Muscle layer of duodenum (tissue), 2 donors: ENCODE results near the gene TEKT2.

Experiments used
- H3K27ac ChIP-seq: one replicate; pipeline ENCODE4 v1.7.0; 2013; ENCODE audit warnings: mild to moderate bottlenecking, low read length
- H3K27me3 ChIP-seq: one replicate; pipeline ENCODE4 v1.7.0; 2013; ENCODE audit warnings: low read depth, mild to moderate bottlenecking, control low read depth, low read length
- H3K36me3 ChIP-seq, 2 donors: one replicate each; pipeline ENCODE4 v1.7.0; 2013; ENCODE audit warnings: low read length in 2 of 2, control low read depth in 1 of 2, mild to moderate bottlenecking in 1 of 2; ENCODE audit not compliant: insufficient read depth in 2 of 2, control insufficient read depth in 1 of 2
- H3K4me1 ChIP-seq, 2 donors: one replicate each; pipeline ENCODE4 v1.7.0; 2013; ENCODE audit warnings: low read length in 2 of 2, mild to moderate bottlenecking in 2 of 2, control low read depth in 1 of 2, moderate library complexity in 1 of 2; ENCODE audit not compliant: insufficient read depth in 2 of 2, control insufficient read depth in 1 of 2
- H3K4me3 ChIP-seq, 2 donors: one replicate each; pipeline ENCODE4 v1.7.0; 2013; ENCODE audit warnings: low read length in 2 of 2, low read depth in 1 of 2, mild to moderate bottlenecking in 1 of 2
- H3K9me3 ChIP-seq, 2 donors: one replicate each; pipeline ENCODE4 v1.7.0; 2013; ENCODE audit warnings: low read length in 2 of 2, control low read depth in 1 of 2, mild to moderate bottlenecking in 1 of 2; ENCODE audit not compliant: control insufficient read depth in 1 of 2
- donor health status: healthy.

TEKT2 gene

DNA sequence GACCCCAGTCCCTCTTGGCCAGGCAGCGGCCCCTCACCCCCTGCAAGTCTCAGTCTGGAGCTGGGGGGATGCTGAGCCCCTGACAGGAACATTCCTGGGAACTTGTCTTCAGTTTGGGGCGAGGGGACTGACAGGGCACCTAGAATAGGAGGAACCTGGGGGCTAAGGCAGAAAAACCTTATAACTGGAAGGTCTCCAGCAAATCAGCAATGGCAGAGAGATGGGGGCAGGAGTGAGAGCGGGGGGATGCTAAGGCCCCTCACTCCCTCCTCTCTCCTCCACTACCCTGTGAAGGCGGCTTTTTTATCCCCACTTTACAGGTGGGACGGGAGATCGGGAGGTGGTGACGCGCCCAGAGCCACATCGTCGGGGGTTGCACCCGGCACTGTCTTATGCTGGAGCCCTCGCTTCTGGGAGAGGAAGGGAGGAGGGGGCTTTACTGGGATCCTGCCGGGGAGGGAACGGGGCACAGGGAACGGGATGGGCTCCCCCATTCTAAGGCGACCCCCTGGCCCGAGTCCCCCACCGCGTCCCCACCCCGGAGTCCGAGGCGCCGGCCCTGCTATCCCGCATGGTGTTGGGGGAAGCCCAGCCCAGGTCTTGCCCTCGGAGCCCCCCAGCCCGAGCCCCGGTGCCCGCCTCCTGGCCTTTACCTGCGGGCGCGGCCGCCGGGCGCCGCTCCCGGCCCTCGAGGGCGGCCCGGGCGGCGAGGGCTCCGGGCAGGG is 40.7 kb downstream of the TEKT2 start:
- H3K36me3 ChIP-seq: no peaks in the 10 kb centered on the region
- no peak overlapping the region for H3K27ac ChIP-seq
- peaks cover 0 to 18% of the 10 kb centered on the region in 2 donors for H3K4me1 ChIP-seq
- H3K4me3 ChIP-seq: peak overlapping the region in 1 of 2 donors; percentile 29
- H3K9me3 ChIP-seq: no peaks in the 10 kb centered on the region
- H3K27me3 ChIP-seq: no peaks in the 10 kb centered on the region

DNA sequence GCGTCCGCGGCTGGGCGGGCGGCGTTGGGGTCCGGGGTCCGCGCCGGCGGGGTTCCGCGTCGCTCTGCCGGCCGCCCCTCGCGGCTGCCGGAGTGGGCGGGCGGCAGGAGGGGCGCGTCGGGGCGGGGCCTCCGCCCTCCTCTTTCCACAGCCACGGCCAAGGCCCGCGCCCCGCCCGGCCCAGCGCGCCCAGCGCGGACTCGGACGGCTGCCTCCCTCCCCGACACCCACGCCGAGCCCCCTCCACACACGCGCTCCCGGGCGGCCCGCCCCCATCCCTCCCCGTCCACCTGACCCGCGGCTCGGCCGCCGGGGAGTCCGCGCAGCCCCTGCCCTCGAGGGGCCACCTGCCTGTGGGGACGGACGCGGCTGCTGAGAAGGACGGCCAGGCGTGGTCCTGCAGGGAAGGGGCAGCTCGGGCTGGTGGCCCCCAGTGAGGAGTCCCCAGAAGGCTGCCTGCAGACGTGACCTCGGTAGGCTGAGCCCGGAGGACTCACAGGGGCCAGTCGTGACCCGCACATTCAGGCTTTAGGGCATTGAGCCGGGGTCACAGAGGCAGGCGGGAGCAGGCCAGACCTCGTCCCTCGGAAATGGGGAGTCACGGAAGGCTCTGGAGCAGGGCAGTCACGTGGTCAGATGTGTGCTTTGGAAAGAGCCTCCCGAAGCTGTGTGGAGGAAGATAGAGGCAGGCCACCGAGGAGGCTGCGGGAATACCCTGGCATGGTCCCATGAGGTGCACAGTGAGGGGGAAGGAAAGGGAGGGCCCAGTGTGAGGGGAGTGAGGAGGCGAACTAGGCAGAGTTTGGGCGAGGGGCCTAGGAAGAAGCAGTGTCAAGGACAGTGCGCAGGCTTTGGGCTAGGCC is 41.5 kb downstream of the TEKT2 start, which contains the start of gene COL8A2:
TSS of gene COL8A2 (minus strand) at position 94 of the 863 bp plus-strand sequence. CDS start 24,980 bp downstream, outside the sequence.
- Histone ChIP-seq H3K9me3 (no peaks in the 10 kb centered on the region), H3K27ac (no peak within 1 kb of the TSS), H3K4me1 (peaks cover 0 to 15% of the 10 kb centered on the region in 2 donors), H3K36me3 (no peaks in the 10 kb centered on the region), H3K27me3 (no peaks in the 10 kb centered on the region), H3K4me3 (peak within 1 kb of the TSS in 1 of 2 donors; percentile 61)

DNA sequence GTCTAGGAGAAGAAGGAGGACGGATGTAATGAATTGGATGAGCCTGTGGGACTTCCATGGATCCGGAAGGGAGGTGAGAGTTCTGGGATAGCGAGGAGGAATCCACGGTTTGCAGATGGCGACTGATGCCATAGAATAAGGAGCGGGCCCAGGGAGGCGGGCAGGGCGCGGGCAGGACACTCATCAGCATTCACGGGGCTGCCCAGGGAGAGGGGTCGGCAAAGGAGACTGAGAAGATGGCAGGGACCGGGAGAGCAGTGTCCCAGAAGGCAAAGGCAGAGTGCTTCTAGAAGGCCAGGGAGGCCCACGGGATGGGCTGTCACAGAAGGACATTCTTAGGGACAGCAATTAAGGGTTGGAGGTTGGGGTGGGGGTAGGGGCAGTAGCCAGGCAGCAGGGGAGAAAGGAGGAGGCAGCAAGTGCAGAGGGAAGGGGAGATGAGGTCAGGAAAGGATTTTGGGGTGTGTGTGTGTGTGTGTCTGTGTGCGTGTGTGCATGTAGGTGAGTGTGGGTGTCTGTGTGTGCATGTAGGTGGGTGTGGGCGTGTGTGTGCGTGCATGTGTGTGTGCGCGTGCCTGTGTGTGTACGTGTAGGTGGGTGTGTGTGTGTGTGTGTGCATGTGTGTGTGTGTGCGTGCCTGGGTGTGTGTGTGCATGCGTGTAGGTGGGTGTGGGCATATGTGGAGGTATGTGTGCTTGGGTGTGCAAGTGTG is 42.3 kb downstream of the TEKT2 start:
- Histone ChIP-seq H3K4me1 (peaks cover 0 to 15% of the 10 kb centered on the region in 2 donors), H3K27me3 (no peaks in the 10 kb centered on the region), H3K27ac (no peak overlapping the region), H3K4me3 (no peak overlapping the region), H3K9me3 (no peaks in the 10 kb centered on the region), H3K36me3 (no peaks in the 10 kb centered on the region)

DNA sequence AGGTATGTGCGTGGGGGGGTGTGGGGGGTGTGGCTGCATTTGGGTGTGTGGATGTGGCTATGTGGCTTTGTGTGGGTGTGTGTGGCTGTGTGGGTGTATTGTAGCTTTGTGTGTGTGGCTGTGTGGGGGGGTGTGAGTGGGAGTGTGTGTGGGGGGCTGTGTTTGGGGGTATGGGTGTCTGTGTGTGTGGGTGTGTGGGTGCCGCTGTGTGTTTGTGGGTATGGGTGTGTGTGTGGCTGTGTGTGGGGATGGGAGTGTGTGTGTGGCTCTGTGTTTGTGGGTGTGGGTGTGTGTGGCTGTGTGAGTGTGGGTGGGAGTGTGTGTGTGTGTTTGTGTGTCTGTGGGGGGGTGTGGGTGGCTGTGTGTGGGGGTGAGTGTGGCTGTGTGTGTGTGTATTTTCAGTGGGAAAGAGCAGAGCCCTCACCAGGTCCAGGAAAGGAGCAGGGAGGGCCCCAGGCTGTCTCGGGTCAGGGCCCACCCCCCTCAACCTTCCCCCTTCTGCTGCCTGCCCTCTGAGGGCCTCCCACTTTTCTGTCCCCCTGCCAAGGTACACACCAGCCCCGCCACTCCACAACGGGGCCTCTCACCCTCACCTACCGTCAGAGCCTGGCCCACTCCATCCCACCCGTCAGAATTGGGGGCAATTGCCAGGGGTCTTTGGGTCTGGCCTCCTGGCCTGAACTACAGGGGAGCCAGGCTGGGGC is 43.1 kb downstream of the TEKT2 start:
- Histone ChIP-seq H3K9me3 (no peaks in the 10 kb centered on the region), H3K4me3 (no peak overlapping the region), H3K4me1 (peaks cover 0 to 15% of the 10 kb centered on the region in 2 donors), H3K27ac (no peak overlapping the region), H3K27me3 (no peaks in the 10 kb centered on the region), H3K36me3 (no peaks in the 10 kb centered on the region)

DNA sequence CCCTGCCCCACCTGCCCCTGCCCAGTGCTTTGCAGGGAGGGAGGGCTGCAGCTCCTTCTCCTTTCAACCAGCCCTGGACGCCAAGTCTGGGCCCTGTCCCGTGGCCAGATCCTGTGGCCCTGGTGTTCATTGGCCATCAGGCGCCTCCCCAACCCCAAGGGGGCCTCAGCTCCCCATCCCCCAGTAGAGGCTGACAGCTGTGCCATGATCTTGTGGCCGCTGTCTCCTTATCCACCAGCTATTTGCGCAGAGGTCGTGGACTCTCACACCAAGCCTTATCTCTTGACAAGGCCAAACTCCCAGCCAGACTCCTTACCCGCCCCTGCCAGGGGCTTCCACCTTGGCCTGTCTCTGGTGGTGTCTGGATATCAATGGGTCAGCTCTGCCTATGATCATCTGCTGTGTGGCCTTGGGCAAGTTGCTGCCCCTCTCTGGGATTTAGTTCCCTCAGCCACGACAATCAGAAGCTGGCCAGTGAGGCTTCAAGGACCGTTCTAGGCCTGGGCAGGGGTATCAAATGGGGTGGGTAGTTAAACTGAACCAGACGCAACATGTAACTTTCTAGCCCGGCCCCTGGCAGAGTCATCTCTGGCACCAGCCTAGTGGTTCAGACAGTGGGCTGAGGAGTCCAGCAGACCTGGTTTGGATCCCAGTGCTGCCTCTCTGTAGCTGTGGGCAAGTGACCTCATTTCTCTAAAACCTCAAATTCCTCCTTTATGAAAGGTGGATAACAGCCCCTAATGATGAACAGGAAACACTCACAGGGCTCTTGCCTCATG is 44.4 kb downstream of the TEKT2 start:
- no peaks in the 10 kb centered on the region for H3K36me3 ChIP-seq
- no peak overlapping the region for H3K27ac ChIP-seq
- no peak overlapping the region for H3K4me3 ChIP-seq
- no peaks in the 10 kb centered on the region for H3K9me3 ChIP-seq
- peaks cover 0 to 15% of the 10 kb centered on the region in 2 donors for H3K4me1 ChIP-seq
- no peaks in the 10 kb centered on the region for H3K27me3 ChIP-seq

DNA sequence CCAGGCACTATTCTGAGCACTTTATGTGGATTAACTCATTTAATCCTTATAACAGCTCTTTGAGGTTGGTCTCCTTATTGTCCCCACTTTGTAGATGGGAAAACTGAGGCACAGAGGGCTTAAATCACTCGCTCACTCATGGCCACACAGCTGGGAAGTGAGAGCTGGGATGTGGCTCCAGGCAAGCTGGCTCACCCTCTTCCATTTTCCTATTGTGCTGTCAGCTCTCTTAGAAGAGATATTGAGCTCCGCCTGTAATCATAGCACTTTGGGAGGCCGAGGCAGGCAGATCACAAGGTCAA is 45.0 kb downstream of the TEKT2 start:
- H3K36me3 ChIP-seq: no peaks in the 10 kb centered on the region
- H3K9me3 ChIP-seq: no peaks in the 10 kb centered on the region

DNA sequence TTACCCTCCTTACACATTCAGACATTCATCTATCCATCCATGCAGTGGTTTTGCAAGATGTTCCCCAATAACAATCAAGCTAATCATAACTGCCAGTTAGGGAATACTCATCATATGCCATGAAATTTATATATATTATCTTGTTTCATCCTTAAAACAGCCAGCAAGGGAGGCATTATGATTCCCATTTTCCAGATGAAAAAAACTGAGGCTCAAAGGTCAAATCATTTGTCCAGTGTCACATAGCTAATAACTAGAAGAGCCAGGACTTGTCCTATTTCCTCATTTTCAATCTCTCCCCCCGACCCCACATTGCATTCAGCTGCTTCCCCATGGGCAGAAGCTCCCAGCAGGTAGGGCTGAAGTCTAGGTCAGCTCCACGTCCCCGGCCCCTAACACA is 48.1 kb downstream of the TEKT2 start:
- Histone ChIP-seq H3K4me1 (peaks cover 0 to 6% of the 10 kb centered on the region in 2 donors), H3K9me3 (no peaks in the 10 kb centered on the region), H3K4me3 (no peak overlapping the region), H3K27me3 (no peaks in the 10 kb centered on the region), H3K27ac (no peak overlapping the region), H3K36me3 (peaks cover 3 to 9% of the 10 kb centered on the region in 2 donors)

More for the DNA sequence above, 45.0 kb downstream of the TEKT2 start:
- no peaks in the 10 kb centered on the region for H3K27me3 ChIP-seq
- no peak overlapping the region for H3K27ac ChIP-seq
- H3K4me3 ChIP-seq: no peak overlapping the region
- peaks cover 0 to 15% of the 10 kb centered on the region in 2 donors for H3K4me1 ChIP-seq

DNA sequence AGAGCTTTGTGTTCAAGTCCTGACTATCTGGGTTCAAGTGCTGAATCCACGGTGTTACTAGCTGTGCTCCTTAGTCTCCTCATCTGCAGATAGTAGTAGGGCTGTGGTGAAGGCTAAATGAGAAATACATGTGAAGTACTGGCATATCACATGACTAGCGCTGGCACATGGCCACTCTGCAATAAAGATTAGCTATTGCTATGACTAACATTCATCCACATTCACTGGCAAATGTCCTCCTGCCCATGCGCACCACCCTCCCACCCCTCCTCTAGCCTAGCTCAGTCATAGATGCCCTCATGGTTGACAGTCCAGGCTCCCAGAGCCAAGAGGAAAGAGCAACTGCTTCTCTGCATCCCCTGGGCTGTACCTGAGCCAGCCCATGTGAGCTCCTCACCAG is 49.6 kb downstream of the TEKT2 start:
- Histone ChIP-seq H3K27ac (no peak overlapping the region), H3K36me3 (peaks cover 16 to 22% of the 10 kb centered on the region in 2 donors), H3K27me3 (no peaks in the 10 kb centered on the region), H3K9me3 (no peaks in the 10 kb centered on the region), H3K4me1 (peaks cover 0 to 6% of the 10 kb centered on the region in 2 donors), H3K4me3 (no peak overlapping the region)

DNA sequence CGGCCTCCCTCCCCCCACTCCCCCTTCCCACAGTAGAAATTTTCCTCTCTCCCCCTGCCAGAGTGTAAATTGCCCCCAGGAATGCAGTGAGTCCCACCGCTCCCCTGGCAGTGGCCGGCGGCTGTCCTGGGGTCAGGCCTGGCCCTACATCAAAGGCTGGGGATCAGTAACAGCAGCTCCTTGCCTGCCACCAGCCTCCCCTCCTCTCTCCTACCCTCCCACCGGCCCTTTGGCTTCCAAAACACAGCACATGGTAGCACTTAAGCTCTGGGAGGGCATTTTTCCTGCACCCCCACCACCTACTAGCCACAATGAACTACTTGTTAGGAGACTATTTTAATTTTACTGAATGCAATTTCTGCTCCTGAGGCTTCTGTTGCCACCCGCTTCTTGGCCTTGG is 50.1 kb downstream of the TEKT2 start:
- H3K4me3 ChIP-seq: no peak overlapping the region
- H3K4me1 ChIP-seq: peaks cover 0 to 6% of the 10 kb centered on the region in 2 donors
- H3K9me3 ChIP-seq: no peaks in the 10 kb centered on the region
- H3K36me3 ChIP-seq: peaks cover 17 to 22% of the 10 kb centered on the region in 2 donors
- H3K27ac ChIP-seq: no peak overlapping the region
- H3K27me3 ChIP-seq: no peaks in the 10 kb centered on the region

DNA sequence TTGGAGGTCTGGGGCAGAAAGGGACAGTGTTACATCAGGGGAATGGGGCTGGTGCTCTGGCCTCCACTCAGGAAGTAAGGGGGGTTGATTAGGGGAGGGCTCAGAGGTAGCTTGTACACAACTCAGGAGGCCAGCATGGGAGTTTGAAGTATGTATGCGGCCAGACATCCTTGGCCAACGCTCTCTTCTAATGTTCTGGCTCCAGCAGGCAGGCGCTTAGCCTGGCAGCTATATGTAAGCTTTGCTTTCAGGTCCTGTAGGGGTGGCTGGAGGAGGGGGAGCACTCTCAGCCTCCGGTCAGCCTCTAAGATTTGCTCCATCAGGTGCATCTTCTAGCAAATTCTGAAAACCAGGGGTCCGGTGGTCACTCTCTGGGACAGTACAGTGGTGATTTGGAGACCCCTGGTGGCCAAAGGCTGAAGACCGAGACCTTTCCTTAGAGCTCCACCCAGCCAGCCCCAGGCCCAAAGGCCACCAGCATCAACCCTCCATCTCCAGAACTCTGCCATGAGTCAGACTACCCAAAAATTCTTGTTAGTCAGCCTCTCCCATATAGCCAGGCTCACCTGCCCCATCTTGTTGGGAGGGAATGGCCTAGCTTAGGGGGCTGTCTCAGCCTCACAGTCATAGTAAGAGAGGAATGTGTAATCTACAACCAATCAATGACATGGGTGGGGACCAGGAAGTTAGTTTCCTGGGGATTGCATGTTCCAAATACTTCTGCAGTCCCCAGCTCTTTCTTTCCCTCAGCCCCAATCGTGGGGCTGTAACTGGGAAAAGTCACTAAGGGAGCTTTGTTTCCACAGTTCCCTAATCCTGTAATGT is 50.8 kb downstream of the TEKT2 start:
- Histone ChIP-seq H3K9me3 (no peaks in the 10 kb centered on the region), H3K27me3 (no peaks in the 10 kb centered on the region), H3K36me3 (peaks cover 21 to 27% of the 10 kb centered on the region in 2 donors), H3K4me3 (no peak overlapping the region), H3K27ac (peak overlapping the region; percentile 86), H3K4me1 (peaks cover 0 to 6% of the 10 kb centered on the region in 2 donors)
